GM10248 (cell line): ENCODE measurements around the gene PHACTR1.

Experiments used
- CTCF ChIA-PET: fragments of 300-600 bp; sonication (Branson Sonifier 250); formaldehyde crosslinking; extraction: SDS; loops from one replicate; lab custom pipeline; 2021; ENCODE audit warnings: antibody characterized with exemption; lab: Yijun Ruan, JAX
- POLR2A ChIA-PET: fragments of 350-650 bp; sonication (Branson Sonifier 250); formaldehyde crosslinking; extraction: SDS; loops from one replicate; lab custom pipeline; 2020; ENCODE audit warnings: antibody characterized with exemption; lab: Yijun Ruan, JAX
- DNase-seq: peaks from one replicate; pipeline ENCODE4 v3.0.0; 2012; ENCODE audit errors: extremely low spot score
- TF ChIP-seq, protein P1 (sequence below): IDR thresholded peaks from 2 replicates; pipeline ENCODE4 v1.5.1; 2012; ENCODE audit warnings: mild to moderate bottlenecking, low read depth; ENCODE audit errors: extremely low read depth, missing control alignments, control extremely low read depth

The PHACTR1 gene

DNA sequence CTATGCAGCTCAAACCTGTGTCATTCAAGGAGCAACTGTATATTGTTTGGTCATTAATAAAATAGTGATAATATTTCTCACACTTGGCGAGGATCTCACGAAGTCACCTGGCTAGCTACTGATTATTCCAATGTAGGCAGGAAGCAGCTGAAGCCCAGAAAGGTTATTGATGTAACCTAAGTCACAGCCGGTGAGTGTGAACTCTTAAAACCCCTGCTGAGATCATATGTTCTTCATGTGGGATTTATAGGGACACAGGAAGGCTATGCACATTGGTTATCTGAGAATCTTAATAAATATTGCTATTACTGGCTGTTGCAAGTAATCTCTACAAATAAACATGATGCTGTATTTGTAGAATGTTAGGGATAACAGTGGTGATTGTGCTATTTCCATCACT is 450.3 kb downstream of the PHACTR1 start:
- CTCF ChIA-PET, result no interaction called here

DNA sequence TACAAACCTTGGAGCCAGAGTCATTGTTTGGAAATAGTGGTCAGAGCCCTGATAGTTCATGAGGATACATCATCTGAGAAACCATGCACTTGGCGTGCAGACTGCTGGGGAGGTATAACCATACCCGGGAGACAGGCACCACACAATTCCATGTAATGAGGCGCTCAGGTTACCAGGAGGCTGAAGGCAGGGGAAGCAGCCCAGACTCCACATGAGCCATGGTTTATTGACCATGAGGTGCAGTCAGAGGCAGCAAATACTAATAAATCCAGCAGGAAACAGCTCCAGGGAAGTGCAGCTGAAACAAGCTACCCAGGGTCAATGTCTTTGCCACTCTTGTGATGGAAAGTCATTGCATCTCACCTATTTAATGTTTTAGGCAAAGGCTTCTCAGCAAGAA is 455.7 kb downstream of the PHACTR1 start:
- no peak for DNase-seq
- TF ChIP-seq, protein P1, sequence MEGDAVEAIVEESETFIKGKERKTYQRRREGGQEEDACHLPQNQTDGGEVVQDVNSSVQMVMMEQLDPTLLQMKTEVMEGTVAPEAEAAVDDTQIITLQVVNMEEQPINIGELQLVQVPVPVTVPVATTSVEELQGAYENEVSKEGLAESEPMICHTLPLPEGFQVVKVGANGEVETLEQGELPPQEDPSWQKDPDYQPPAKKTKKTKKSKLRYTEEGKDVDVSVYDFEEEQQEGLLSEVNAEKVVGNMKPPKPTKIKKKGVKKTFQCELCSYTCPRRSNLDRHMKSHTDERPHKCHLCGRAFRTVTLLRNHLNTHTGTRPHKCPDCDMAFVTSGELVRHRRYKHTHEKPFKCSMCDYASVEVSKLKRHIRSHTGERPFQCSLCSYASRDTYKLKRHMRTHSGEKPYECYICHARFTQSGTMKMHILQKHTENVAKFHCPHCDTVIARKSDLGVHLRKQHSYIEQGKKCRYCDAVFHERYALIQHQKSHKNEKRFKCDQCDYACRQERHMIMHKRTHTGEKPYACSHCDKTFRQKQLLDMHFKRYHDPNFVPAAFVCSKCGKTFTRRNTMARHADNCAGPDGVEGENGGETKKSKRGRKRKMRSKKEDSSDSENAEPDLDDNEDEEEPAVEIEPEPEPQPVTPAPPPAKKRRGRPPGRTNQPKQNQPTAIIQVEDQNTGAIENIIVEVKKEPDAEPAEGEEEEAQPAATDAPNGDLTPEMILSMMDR, result no peak
- CTCF ChIA-PET, result no interaction called here
- POLR2A ChIA-PET, result no interaction called here

More for the DNA sequence above, 450.3 kb downstream of the PHACTR1 start:
- POLR2A ChIA-PET, result no interaction called here
- DNase-seq, result no peak
- TF ChIP-seq, protein P1, result no peak

DNA sequence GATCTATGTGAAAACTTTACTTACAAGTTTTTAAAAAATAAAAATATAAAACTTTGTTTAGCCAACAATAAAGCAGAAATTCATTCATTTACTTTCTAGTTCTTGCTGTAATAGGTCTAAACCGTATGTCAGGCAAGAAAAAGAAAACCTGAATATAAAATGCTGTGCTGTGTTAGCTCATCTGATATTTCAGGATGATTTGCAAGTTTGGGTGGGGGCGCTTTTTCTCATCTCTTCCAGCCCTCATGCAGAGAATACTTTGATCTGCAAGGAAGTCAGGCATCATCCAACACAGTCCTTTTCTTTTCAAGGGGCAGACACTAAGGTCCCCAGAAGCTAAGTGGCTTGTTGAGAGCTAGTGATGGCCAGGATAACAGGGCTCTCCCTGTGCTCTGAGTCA is 458.5 kb downstream of the PHACTR1 start:
- TF ChIP-seq, protein P1, result no peak
- ChIA-PET POLR2A (no interaction called here), CTCF (no interaction called here)
- DNase-seq, result no peak

DNA sequence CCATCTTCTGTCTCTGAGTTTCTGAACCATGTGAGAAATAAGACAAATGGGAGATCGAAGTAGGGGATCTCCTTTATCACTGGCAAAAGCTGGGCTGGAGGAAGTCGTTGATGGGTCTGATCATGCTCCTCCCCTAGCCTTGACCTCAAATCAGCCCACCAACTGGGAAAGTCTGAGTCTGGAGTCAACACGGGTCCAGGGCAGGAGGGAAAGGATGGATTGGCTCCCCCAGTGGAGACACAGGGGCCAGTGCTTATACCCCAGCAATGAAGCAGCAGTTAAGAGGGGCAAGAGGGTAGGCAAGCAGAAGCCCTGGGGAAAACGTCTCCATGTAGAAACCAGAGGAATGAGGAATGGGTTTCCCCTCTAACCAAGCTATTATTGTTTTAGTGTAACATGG is 459.2 kb downstream of the PHACTR1 start:
- DNase-seq, result no peak
- TF ChIP-seq, protein P1, result no peak
- POLR2A ChIA-PET, result no interaction called here
- CTCF ChIA-PET, result no interaction called here

DNA sequence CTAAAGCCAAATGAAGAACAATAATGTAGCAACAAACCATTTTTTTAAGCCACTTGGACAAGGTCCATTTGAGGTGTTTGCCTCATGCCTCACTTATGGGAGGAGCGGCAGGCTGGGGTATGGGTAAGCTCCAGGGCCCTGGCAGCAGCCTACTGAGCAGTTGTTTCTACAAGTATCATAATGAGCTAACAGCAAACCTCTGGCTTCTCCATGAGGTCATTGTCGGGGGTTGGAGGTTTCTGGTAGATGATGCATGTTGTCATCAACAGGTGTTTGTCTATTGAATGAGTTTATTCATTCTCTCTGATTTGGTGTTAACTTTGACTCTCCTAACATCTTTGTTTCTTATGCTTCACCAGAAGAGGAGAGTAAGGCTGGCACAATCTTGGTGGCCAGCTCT is 461.1 kb downstream of the PHACTR1 start:
- POLR2A ChIA-PET, result no interaction called here
- DNase-seq, result no peak
- CTCF ChIA-PET, result interaction anchor here (0.8 kb wide), 1 partner anchor 136 kb away, joined by 3 read pairs; no protein-coding TSS in a partner anchor
- TF ChIP-seq, protein P1, result no peak

DNA sequence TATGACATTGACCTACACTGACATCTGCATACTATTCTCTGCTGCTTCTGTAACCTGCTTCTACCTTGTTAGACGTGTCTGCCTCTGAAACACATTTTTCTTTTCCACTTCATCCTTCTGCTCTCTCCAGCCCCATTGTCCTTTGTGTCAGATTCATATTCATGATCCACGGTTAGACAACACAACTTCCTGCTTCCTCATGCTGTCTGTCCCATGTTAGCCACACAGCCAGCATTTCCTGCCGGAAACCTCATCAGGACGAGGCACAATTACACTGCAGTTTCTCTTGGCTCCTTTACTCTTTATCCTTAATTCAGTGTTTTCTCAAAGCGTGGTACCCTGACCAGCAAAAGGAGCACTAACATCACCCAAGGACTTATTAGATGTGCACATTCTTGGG is 461.5 kb downstream of the PHACTR1 start:
- DNase-seq, result no peak
- ChIA-PET CTCF (interaction anchor here (0.8 kb wide), 1 partner anchor 136 kb away, joined by 3 read pairs; no protein-coding TSS in a partner anchor), POLR2A (no interaction called here)
- TF ChIP-seq, protein P1, result no peak
